IgD-negative memory B cell (primary cell): ENCODE measurements around the gene TUSC7. TPM values are rescaled to one million over a fixed set of nuclear protein-coding genes. Genes with fewer than 3 reads are reported as not detected.
A peak's percentile ranks its signal among the peaks of the same experiment; 100 is the strongest.

Source experiments
- H3K27ac Mint-ChIP-seq, 3 donors: one replicate each; pipeline ENCODE4 v1.8.0; 2020 to 2022; ENCODE audit warnings: mild to moderate bottlenecking in 3 of 3, mixed read lengths in 3 of 3, moderate library complexity in 1 of 3
- H3K27me3 Mint-ChIP-seq: one replicate; pipeline ENCODE4 v1.8.0; 2021; ENCODE audit warnings: mixed read lengths
- H3K36me3 Mint-ChIP-seq: one replicate; pipeline ENCODE4 v1.8.0; 2020; ENCODE audit warnings: mild to moderate bottlenecking, mixed read lengths
- H3K4me1 Mint-ChIP-seq, 3 donors: one replicate each; pipeline ENCODE4 v1.8.0; 2020 to 2022; ENCODE audit warnings: mixed read lengths in 3 of 3, mild to moderate bottlenecking in 1 of 3
- H3K4me3 Mint-ChIP-seq, 4 donors: one replicate each; pipeline ENCODE4 v1.8.0; 2020 to 2022; ENCODE audit warnings: mild to moderate bottlenecking in 4 of 4, mixed read lengths in 4 of 4, moderate library complexity in 3 of 4
- H3K9me3 Mint-ChIP-seq, 3 donors: one replicate each; pipeline ENCODE4 v1.8.0; 2020 to 2021; ENCODE audit warnings: mixed read lengths in 3 of 3, mild to moderate bottlenecking in 1 of 3
- polyA plus RNA-seq: library from polyadenylated mRNA; unstranded; fragments of 300-500 nt; fragmentation: Illumina TruSeq; gene quantifications from one replicate; pipeline ENCODE4 v1.2.3, GENCODE V29; 2021

TUSC7 gene
- not detected for polyA plus RNA-seq

GRCh38 chr3:116709479-116709878, at the start of gene TUSC7:
Gene TUSC7 (plus strand): TSS chr3:116709779.
- no peaks in the 10 kb centered on the region for H3K4me1 Mint-ChIP-seq
- peaks cover 0 to 3% (median 0%) of the 10 kb centered on the region in 3 donors for H3K9me3 Mint-ChIP-seq
- no peak within 1 kb of the TSS for H3K4me3 Mint-ChIP-seq
- no peak within 1 kb of the TSS for H3K27ac Mint-ChIP-seq
- no peaks in the 10 kb centered on the region for H3K27me3 Mint-ChIP-seq
- H3K36me3 Mint-ChIP-seq = no peaks in the 10 kb centered on the region

GRCh38 chr3:116661196-116661595, 48.4 kb upstream of the TUSC7 start:
- Mint-ChIP-seq H3K27ac (no peak overlapping the region), H3K9me3 (no peaks in the 10 kb centered on the region), H3K4me1 (no peaks in the 10 kb centered on the region), H3K36me3 (no peaks in the 10 kb centered on the region), H3K4me3 (no peak overlapping the region), H3K27me3 (no peaks in the 10 kb centered on the region)

- no peaks in the 10 kb centered on the region for H3K9me3 Mint-ChIP-seq
- H3K27ac Mint-ChIP-seq = no peak overlapping the region
- H3K4me1 Mint-ChIP-seq = no peaks in the 10 kb centered on the region
- no peak overlapping the region for H3K4me3 Mint-ChIP-seq
- H3K36me3 Mint-ChIP-seq = no peaks in the 10 kb centered on the region
- no peaks in the 10 kb centered on the region for H3K27me3 Mint-ChIP-seq
These were observed 46.1 kb upstream of the TUSC7 start for GRCh38 chr3:116663161-116664110.

GRCh38 chr3:116667324-116667723, 42.3 kb upstream of the TUSC7 start:
- no peak overlapping the region for H3K4me3 Mint-ChIP-seq
- H3K36me3 Mint-ChIP-seq = no peaks in the 10 kb centered on the region
- H3K27me3 Mint-ChIP-seq = no peaks in the 10 kb centered on the region
- H3K4me1 Mint-ChIP-seq = no peaks in the 10 kb centered on the region
- H3K27ac Mint-ChIP-seq = no peak overlapping the region
- H3K9me3 Mint-ChIP-seq = no peaks in the 10 kb centered on the region

- Mint-ChIP-seq H3K36me3 (no peaks in the 10 kb centered on the region), H3K27ac (no peak overlapping the region), H3K4me1 (no peaks in the 10 kb centered on the region), H3K27me3 (no peaks in the 10 kb centered on the region), H3K4me3 (no peak overlapping the region), H3K9me3 (no peaks in the 10 kb centered on the region)
These were observed 41.8 kb upstream of the TUSC7 start for GRCh38 chr3:116667791-116668190.

GRCh38 chr3:116669576-116669975, 40.0 kb upstream of the TUSC7 start:
- no peak overlapping the region for H3K27ac Mint-ChIP-seq

GRCh38 chr3:116671151-116671550, 38.4 kb upstream of the TUSC7 start:
- Mint-ChIP-seq H3K4me3 (no peak overlapping the region), H3K9me3 (no peaks in the 10 kb centered on the region), H3K27me3 (no peaks in the 10 kb centered on the region), H3K4me1 (no peaks in the 10 kb centered on the region), H3K27ac (no peak overlapping the region), H3K36me3 (no peaks in the 10 kb centered on the region)

More at GRCh38 chr3:116669576-116669975, 40.0 kb upstream of the TUSC7 start:
- Mint-ChIP-seq H3K4me3 (no peak overlapping the region), H3K27me3 (no peaks in the 10 kb centered on the region), H3K9me3 (no peaks in the 10 kb centered on the region), H3K4me1 (no peaks in the 10 kb centered on the region), H3K36me3 (no peaks in the 10 kb centered on the region)

- H3K27ac Mint-ChIP-seq = peak overlapping the region in 1 of 3 donors; percentile 28
- H3K36me3 Mint-ChIP-seq = no peaks in the 10 kb centered on the region
- no peaks in the 10 kb centered on the region for H3K4me1 Mint-ChIP-seq
- H3K9me3 Mint-ChIP-seq = no peaks in the 10 kb centered on the region
- no peak overlapping the region for H3K4me3 Mint-ChIP-seq
- no peaks in the 10 kb centered on the region for H3K27me3 Mint-ChIP-seq
These were observed 30.7 kb upstream of the TUSC7 start for GRCh38 chr3:116678853-116679252.

- Mint-ChIP-seq H3K27me3 (no peaks in the 10 kb centered on the region), H3K27ac (no peak overlapping the region), H3K4me3 (no peak overlapping the region), H3K9me3 (peaks cover 0 to 3% (median 2%) of the 10 kb centered on the region in 3 donors), H3K36me3 (no peaks in the 10 kb centered on the region), H3K4me1 (no peaks in the 10 kb centered on the region)
These were observed 18.5 kb upstream of the TUSC7 start for GRCh38 chr3:116691041-116691440.

- H3K4me3 Mint-ChIP-seq = no peak overlapping the region
- H3K9me3 Mint-ChIP-seq = peaks cover 0 to 3% (median 0%) of the 10 kb centered on the region in 3 donors
- H3K36me3 Mint-ChIP-seq = no peaks in the 10 kb centered on the region
- H3K27ac Mint-ChIP-seq = no peak overlapping the region
- H3K27me3 Mint-ChIP-seq = peaks cover 1% of the 10 kb centered on the region
- H3K4me1 Mint-ChIP-seq = no peaks in the 10 kb centered on the region
These were observed 8.5 kb upstream of the TUSC7 start for GRCh38 chr3:116701070-116701469.

GRCh38 chr3:116702334-116702733, 7.2 kb upstream of the TUSC7 start:
- no peak overlapping the region for H3K4me3 Mint-ChIP-seq
- peaks cover 1% of the 10 kb centered on the region for H3K27me3 Mint-ChIP-seq
- peaks cover 0 to 3% (median 0%) of the 10 kb centered on the region in 3 donors for H3K9me3 Mint-ChIP-seq
- no peaks in the 10 kb centered on the region for H3K4me1 Mint-ChIP-seq
- no peak overlapping the region for H3K27ac Mint-ChIP-seq
- no peaks in the 10 kb centered on the region for H3K36me3 Mint-ChIP-seq

- no peaks in the 10 kb centered on the region for H3K4me1 Mint-ChIP-seq
- no peak overlapping the region for H3K27ac Mint-ChIP-seq
- no peaks in the 10 kb centered on the region for H3K36me3 Mint-ChIP-seq
- no peaks in the 10 kb centered on the region for H3K27me3 Mint-ChIP-seq
- H3K4me3 Mint-ChIP-seq = no peak overlapping the region
- peaks cover 0 to 3% (median 0%) of the 10 kb centered on the region in 3 donors for H3K9me3 Mint-ChIP-seq
These were observed 2.0 kb upstream of the TUSC7 start for GRCh38 chr3:116707531-116707930.

GRCh38 chr3:116716490-116716889, 6.9 kb downstream of the TUSC7 start:
- no peaks in the 10 kb centered on the region for H3K27me3 Mint-ChIP-seq
- H3K4me3 Mint-ChIP-seq = no peak overlapping the region
- H3K36me3 Mint-ChIP-seq = no peaks in the 10 kb centered on the region
- H3K27ac Mint-ChIP-seq = no peak overlapping the region
- H3K9me3 Mint-ChIP-seq = no peaks in the 10 kb centered on the region
- H3K4me1 Mint-ChIP-seq = no peaks in the 10 kb centered on the region

GRCh38 chr3:116717566-116717965, 8.0 kb downstream of the TUSC7 start:
- H3K36me3 Mint-ChIP-seq = no peaks in the 10 kb centered on the region
- H3K4me1 Mint-ChIP-seq = no peaks in the 10 kb centered on the region
- no peaks in the 10 kb centered on the region for H3K27me3 Mint-ChIP-seq
- H3K27ac Mint-ChIP-seq = no peak overlapping the region
- H3K9me3 Mint-ChIP-seq = no peaks in the 10 kb centered on the region
- H3K4me3 Mint-ChIP-seq = peak overlapping the region in 1 of 4 donors; percentile 61

GRCh38 chr3:116728454-116728853, 18.9 kb downstream of the TUSC7 start:
- Mint-ChIP-seq H3K27me3 (peaks cover 2% of the 10 kb centered on the region), H3K4me3 (no peak overlapping the region), H3K27ac (no peak overlapping the region), H3K36me3 (no peaks in the 10 kb centered on the region), H3K4me1 (no peaks in the 10 kb centered on the region), H3K9me3 (peaks cover 0 to 2% (median 0%) of the 10 kb centered on the region in 3 donors)

GRCh38 chr3:116734243-116734642, 24.7 kb downstream of the TUSC7 start:
- Mint-ChIP-seq H3K27me3 (no peaks in the 10 kb centered on the region), H3K27ac (no peak overlapping the region), H3K4me3 (no peak overlapping the region), H3K36me3 (no peaks in the 10 kb centered on the region), H3K9me3 (peaks cover 0 to 10% (median 2%) of the 10 kb centered on the region in 3 donors), H3K4me1 (no peaks in the 10 kb centered on the region)
